Natural killer cell (primary cell): Measurements from ENCODE around the gene GALNT2. TPM values are rescaled to one million over a fixed set of nuclear protein-coding genes. Genes with fewer than 3 reads are reported as not detected.

ENCODE experiments used
- ATAC-seq, 3 donors: fragments of 150-1000 bp in 2 of 3; fragments of 200-7000 bp in 1 of 3; cut with Tn5 transposase; 1 replicate in 1 of 3; 2 replicates in 2 of 3; pipeline ENCODE4 v1.10.0; 2021; ENCODE audit warnings: mild to moderate bottlenecking in 2 of 3, moderate library complexity in 2 of 3
- DNase-seq, 2 donors: peaks; one replicate each; pipeline versions ENCODE4 v3.0.0 to v3.0.0-alpha.2; 2013 to 2021; ENCODE audit warnings: mixed read lengths in 1 of 2
- H3K27ac ChIP-seq: one replicate; pipeline ENCODE4 v1.5.1; 2013; ENCODE audit warnings: mild to moderate bottlenecking, low read length
- H3K27me3 ChIP-seq: one replicate; pipeline ENCODE4 v1.6.1; 2013; ENCODE audit warnings: low read length; ENCODE audit not compliant: control insufficient read depth, insufficient read depth
- H3K36me3 ChIP-seq: one replicate; pipeline ENCODE4 v1.6.1; 2013; ENCODE audit warnings: low read length; ENCODE audit not compliant: control insufficient read depth, insufficient read depth
- H3K4me1 ChIP-seq: one replicate; pipeline ENCODE4 v1.6.1; 2013; ENCODE audit warnings: low read length; ENCODE audit not compliant: control insufficient read depth, insufficient read depth
- H3K4me3 ChIP-seq: one replicate; pipeline ENCODE4 v1.5.1; 2013; ENCODE audit warnings: low read length
- H3K9me3 ChIP-seq: one replicate; pipeline ENCODE4 v1.6.1; 2013; ENCODE audit warnings: low read length; ENCODE audit not compliant: control insufficient read depth, insufficient read depth
- H3K27ac Mint-ChIP-seq, 2 donors: one replicate each; pipeline ENCODE4 v1.8.0; 2022; ENCODE audit warnings: mild to moderate bottlenecking in 2 of 2, mixed read lengths in 2 of 2, moderate library complexity in 1 of 2
- H3K27me3 Mint-ChIP-seq, 2 donors: one replicate each; pipeline ENCODE4 v1.8.0; 2022; ENCODE audit warnings: low read depth in 2 of 2, mixed read lengths in 2 of 2
- H3K36me3 Mint-ChIP-seq: one replicate; pipeline ENCODE4 v1.8.0; 2022; ENCODE audit warnings: mixed read lengths
- H3K4me1 Mint-ChIP-seq, 2 donors: one replicate each; pipeline ENCODE4 v1.8.0; 2022; ENCODE audit warnings: mixed read lengths in 2 of 2
- H3K4me3 Mint-ChIP-seq: one replicate; pipeline ENCODE4 v1.8.0; 2022; ENCODE audit warnings: mild to moderate bottlenecking, moderate library complexity, mixed read lengths
- H3K9me3 Mint-ChIP-seq, 2 donors: one replicate each; pipeline ENCODE4 v1.8.0; 2022; ENCODE audit warnings: mixed read lengths in 2 of 2
- WGBS: methylation state at CpG from one replicate; pipeline ENCODE4 v1.1.7; 2013; ENCODE audit warnings: missing lambda C conversion rate; ENCODE audit not compliant: insufficient coverage; 5-methylcytosine and 5-hydroxymethylcytosine counted together
- intact Hi-C: fragments of 100-400 bp; cut with micrococcal nuclease; formaldehyde crosslinking; loops from one replicate; pipeline ENCODE4 v1.14.2; 2022
- total RNA-seq, 4 donors: library from RNA; stranded (reverse); fragments of 120-200 nt in 1 of 4; gene quantifications; one replicate each; pipeline versions ENCODE4 v1.2.3 to v1.2.4, GENCODE V29; 2013 to 2022
- TF ChIP-seq, protein P1 (sequence below): fragments of 200-600 bp; IDR thresholded peaks from one replicate; pipeline ENCODE4 v1.8.0; 2022; ENCODE audit warnings: antibody characterized with exemption

GALNT2 gene
- total RNA-seq, 3 donors from 2014 or later (not counting 1 experiment from before 2014, with no cell fraction given), result 31.2 to 53.6 (median 47.3) TPM

DNA sequence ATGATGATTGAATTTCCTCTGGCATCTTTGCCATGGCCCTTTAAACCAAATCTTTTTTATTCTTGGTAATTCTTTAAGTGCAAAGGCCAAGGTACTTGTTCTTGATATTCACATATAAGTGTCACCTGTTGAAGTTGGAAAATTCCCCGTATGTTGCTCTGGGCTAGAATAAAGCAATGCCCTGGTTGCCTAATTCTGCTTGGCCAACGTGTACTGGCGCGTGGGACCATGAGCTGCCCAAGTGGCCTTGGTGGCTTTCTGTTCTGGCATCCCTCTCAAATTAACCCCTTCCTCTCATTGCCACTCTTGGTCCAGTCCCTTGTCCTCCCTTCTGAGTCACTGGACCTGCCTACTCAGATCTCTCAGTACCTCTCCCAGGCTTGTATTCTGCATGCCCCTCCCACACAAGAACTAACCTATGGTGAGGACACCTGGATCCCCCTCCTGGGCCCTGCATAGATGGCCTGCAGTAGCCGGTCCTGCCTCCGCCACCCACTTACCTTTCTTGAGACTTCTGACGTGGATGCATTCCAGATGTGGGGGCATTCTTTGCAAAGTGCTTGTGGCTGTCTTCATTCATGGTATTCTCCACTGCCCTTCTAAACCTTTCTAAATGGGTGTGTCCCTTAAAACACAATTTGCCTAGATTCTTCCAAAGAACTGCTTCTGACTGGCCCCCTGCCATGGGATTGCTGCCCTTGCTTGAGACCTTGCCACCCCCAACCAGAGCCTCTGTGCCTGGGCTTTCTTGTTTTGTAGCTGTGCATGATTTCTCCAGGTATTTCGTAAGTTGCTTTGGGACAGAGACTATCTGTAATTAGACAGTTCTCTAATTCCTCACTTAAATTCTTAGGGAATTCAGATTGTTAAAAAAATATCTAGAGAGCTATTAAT, 152.4 kb downstream of the GALNT2 start:
- Histone ChIP-seq H3K27me3 (no peaks in the 10 kb centered on the region), H3K4me1 (no peaks in the 10 kb centered on the region), H3K9me3 (no peaks in the 10 kb centered on the region), H3K27ac (no peak overlapping the region), H3K4me3 (no peak overlapping the region), H3K36me3 (no peaks in the 10 kb centered on the region)
- TF ChIP-seq, protein P1, sequence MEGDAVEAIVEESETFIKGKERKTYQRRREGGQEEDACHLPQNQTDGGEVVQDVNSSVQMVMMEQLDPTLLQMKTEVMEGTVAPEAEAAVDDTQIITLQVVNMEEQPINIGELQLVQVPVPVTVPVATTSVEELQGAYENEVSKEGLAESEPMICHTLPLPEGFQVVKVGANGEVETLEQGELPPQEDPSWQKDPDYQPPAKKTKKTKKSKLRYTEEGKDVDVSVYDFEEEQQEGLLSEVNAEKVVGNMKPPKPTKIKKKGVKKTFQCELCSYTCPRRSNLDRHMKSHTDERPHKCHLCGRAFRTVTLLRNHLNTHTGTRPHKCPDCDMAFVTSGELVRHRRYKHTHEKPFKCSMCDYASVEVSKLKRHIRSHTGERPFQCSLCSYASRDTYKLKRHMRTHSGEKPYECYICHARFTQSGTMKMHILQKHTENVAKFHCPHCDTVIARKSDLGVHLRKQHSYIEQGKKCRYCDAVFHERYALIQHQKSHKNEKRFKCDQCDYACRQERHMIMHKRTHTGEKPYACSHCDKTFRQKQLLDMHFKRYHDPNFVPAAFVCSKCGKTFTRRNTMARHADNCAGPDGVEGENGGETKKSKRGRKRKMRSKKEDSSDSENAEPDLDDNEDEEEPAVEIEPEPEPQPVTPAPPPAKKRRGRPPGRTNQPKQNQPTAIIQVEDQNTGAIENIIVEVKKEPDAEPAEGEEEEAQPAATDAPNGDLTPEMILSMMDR, result no peak
- ATAC-seq (no peak), DNase-seq (no peak)
- intact Hi-C loops, result no loop called here
- Mint-ChIP-seq H3K36me3 (no peaks in the 10 kb centered on the region), H3K4me3 (no peak overlapping the region), H3K27me3 (no peaks in the 10 kb centered on the region), H3K9me3 (no peaks in the 10 kb centered on the region), H3K4me1 (peaks cover 38 to 52% of the 10 kb centered on the region in 2 donors), H3K27ac (no peak overlapping the region)
- 78% methylated on average over 7 of the region's 8 CpGs for WGBS

DNA sequence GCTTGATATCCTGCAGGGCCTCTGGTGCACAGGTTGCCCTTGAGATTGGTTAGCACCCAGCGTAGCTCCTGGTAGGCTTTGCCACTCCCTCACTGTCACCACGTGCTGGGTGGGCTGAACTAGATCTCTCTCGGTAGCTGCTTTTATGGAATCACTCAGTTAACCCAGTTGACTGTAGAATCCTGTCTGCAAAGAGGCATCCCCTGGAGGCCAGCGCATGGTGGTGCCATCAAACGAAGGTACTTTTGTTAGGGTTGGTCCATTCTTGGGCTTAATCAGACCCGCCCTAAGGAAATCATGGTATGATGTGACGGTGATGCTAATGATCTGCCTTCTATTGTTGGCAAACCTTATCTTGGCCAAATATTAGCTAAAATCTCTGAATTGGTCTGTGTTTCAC, 153.4 kb downstream of the GALNT2 start:
- Mint-ChIP-seq H3K4me1 (peaks cover 32 to 46% of the 10 kb centered on the region in 2 donors), H3K27me3 (no peaks in the 10 kb centered on the region), H3K9me3 (no peaks in the 10 kb centered on the region), H3K27ac (no peak overlapping the region), H3K4me3 (no peak overlapping the region), H3K36me3 (no peaks in the 10 kb centered on the region)
- Histone ChIP-seq H3K9me3 (no peaks in the 10 kb centered on the region), H3K36me3 (no peaks in the 10 kb centered on the region), H3K4me1 (no peaks in the 10 kb centered on the region), H3K4me3 (no peak overlapping the region), H3K27me3 (no peaks in the 10 kb centered on the region), H3K27ac (no peak overlapping the region)
- TF ChIP-seq, protein P1, result no peak
- ATAC-seq (no peak), DNase-seq (no peak)
- WGBS, result 76% methylated on average over 7 of the region's 7 CpGs
- intact Hi-C loops, result no loop called here

DNA sequence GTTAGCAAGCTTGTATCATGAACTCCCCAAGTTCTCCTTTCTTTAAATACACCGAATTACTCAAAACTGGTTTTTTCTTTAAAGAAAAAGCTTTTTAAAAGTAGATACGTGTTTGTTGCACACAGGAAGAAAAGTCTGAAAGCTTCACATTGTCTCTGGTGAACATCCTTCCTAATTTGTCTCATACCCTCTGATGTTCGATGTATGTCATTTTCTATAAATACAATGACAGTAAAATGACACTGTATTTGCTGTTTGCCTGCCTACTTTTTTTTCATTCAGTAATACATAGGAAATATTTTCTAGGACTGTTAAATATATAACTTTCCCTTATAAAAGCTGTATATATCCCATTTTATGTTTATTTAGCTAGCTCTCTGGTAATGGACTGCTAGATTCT, 153.9 kb downstream of the GALNT2 start:
- Histone ChIP-seq H3K36me3 (no peaks in the 10 kb centered on the region), H3K27ac (no peak overlapping the region), H3K4me3 (no peak overlapping the region), H3K27me3 (no peaks in the 10 kb centered on the region), H3K4me1 (no peaks in the 10 kb centered on the region), H3K9me3 (no peaks in the 10 kb centered on the region)
- DNase-seq, result no peak
- no CpG with 5 or more reads among the region's 3 CpGs for WGBS
- intact Hi-C loops, result no loop called here
- Mint-ChIP-seq H3K9me3 (no peaks in the 10 kb centered on the region), H3K36me3 (no peaks in the 10 kb centered on the region), H3K27ac (no peak overlapping the region), H3K27me3 (no peaks in the 10 kb centered on the region), H3K4me3 (no peak overlapping the region), H3K4me1 (peaks cover 32 to 44% of the 10 kb centered on the region in 2 donors)
- ATAC-seq, result no peak
- TF ChIP-seq, protein P1, result no peak
